Stimulated activated CD8-positive, alpha-beta memory T cell treated with anti-CD3 and anti-CD28 coated beads, Interleukin-12 subunit alpha, Interleukin-12 subunit beta, amount 100 ng/mL, for 1 hour (primary cell): ENCODE measurements around the gene LPA.

ENCODE experiments used
- DNase-seq: peaks from one replicate; pipeline ENCODE4 v3.0.0-alpha.2; 2020; ENCODE audit warnings: low read depth

LPA gene

DNA sequence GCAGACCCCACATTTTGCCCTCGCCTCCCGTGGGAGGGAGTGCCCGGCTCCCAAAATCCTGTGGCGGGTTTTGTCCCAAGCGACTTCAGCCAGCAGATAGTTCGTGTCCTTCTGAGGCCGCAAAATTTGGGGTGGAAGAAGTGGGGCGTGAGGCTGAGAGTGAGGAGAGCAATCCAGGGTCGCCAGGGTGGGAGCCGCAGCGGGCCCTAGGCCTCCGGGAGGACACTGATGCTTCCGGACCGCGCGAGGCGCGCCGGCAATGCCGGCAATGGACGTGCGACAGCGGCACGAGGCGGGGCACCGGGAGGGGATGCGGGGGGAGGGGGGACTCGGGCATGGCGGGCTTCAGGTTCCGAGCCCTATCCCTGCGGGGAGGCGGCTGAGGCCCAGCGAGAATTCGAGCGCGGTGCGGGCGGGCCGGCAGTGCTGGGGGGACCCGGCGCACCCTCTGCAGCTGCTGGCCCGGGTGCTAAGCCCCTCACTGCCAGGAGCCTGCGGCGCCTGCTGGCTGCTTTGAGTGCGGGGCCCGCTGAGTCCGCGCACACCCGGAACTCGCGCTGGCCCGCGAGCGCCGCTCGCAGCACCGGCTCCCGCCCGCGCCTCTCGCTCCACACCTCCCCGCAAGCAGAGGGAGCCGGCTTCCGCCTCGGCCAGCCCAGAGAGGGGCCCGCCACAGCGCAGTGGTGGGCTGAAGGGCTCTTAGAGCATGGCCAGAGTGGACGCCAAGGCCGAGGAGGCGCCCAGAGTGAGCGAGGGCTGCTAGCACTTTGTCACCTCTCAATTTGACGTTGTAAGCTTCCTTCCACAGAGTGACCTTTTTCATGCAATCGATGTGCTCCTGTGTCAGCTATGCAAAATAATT lies 143.8 kb downstream of the LPA start:
- peak; percentile 65 for DNase-seq

DNA sequence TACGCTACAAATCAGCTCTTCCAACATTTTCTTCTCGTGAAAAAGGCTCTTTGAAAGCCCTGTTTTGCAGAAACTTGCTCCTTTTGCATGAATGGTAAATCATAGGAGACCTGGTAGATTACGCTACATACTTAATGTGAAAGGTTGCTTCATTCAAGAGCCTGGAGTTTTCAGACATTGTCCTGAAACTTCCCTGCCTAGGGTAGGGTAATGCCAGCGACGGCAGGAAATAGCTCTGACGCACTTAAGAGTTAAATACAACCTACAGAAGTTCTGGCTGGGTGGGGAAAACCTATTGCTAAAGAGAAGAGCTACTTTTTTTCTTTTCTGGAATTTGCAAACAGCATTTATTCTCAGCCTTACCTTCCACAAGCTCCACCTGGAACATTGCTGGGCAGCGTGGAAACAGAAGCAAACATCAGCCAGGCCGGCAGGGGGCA lies 144.5 kb downstream of the LPA start:
- no peak for DNase-seq

GRCh38 chr6:160519133-160519532 lies 144.9 kb downstream of the LPA start:
- DNase-seq, result no peak

- DNase-seq, result no peak
Measured at GRCh38 chr6:160513836-160514235, 150.2 kb downstream of the LPA start.

GRCh38 chr6:160510976-160511617 lies 153.0 kb downstream of the LPA start:
- DNase-seq, result no peak

- DNase-seq, result no peak
Measured at GRCh38 chr6:160510199-160510598, 153.9 kb downstream of the LPA start.

DNA sequence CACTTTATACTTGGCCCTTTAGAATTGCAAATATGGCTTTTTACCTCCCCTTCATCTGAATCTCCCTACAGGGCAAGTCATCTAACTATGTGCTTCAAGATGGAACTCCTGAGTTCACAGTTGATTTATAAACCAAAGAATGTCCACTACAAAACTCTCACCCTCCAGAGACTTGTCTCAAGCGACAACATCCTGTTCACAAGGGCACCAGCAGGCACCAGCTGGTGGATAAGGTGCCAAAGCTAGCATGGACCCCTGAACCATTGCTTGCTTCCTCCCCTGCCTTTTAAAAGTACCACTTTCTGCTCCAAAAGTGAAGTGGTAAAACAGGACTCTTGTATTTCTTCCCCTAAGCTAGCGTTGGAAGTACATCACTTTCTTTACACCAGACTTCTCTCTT lies 154.5 kb downstream of the LPA start:
- no peak for DNase-seq

DNA sequence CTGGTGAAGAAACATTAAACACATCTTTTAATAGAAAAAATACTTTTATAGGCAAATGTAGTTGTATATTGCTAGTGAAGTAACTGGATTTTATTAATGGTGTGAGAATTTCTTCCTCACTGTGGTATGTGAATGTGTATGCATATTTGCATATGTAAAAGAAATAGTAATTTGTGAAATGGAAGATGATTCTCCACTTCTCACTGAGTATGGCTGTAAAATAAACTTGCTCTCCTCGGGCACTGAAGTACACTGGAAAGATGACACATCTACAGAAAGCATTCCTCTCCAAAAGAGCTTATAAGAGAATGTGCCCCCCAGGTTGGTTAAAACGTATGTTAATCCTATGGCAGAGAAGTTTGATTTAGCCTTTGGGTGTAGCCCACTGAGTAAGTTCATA lies 155.5 kb downstream of the LPA start:
- no peak for DNase-seq

GRCh38 chr6:160507420-160507819 lies 156.7 kb downstream of the LPA start:
- DNase-seq, result no peak

DNA sequence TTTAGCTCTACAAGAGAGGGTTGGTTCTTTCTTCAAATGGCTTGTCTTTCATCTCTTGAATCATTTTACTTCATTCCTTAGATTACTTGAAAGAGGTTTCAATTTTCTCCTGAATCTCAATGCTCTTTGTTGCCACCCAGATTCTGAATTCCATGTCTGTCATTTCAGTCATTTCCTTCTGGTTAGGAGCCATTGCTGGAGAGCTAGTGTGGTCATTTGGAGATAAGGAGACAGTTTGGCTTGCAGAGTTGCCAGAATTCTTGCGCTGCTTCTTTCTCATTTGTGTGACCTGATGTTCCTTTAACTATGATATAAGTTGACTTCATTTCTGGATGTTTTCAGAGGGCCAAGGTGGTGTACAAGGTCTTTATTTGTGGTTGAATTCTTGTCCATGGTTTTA lies 158.1 kb downstream of the LPA start:
- DNase-seq, result no peak

DNA sequence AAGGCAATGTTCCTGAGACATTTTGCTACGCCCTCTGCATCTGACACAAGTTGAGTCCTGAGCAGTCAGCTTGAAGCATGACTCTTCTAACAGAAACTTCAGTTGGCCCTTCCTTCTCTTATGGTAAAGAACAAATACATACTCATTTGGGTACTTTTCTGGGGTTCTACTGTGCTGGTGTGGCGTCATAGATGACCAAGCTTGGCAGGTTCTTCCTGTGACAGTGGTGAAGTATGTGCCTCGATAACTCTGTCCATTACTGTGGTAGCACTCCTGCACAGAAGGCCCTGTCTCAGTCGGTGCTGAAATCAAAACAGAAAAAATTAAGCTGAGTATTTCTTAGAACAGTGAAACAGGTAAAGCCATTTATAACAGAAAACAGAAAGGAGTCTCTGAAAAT lies 163.4 kb downstream of the LPA start:
- DNase-seq, result no peak

DNA sequence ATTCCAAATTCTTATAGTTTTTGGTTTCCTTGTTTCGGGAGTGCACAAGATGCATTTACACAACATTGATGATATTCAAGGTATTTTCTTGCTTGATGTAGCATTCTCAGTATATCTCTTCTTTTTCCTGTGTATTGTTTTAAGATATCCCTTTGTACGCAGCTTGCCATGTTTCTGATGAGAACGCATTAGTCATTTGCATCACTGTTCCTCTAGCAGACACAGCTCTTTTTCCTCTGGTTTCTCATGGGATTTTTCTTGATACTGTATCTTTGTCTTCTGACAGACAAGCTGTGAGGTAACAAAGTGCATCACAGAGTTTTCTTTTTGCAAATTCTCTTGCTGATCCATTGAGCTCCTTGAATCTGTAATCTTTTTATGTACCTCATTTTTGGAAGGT lies 169.5 kb downstream of the LPA start:
- DNase-seq, result no peak

DNA sequence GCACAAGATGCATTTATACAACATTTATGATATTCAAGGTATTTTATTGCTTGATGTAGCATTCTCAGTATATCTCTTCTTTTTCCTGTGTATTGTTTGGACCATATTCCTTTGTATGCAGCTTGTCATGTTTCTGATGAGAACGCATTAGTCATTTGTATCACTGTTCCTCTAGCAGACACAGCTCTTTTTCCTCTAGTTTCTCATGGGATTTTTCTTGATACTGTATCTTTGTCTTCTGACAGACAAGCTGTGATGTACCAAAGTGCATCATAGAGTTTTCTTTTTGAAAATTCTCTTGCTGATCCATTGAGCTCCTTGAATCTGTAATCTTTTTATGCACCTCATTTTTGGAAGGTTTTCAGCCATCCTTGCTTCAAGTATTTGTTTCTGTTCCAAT lies 175.0 kb downstream of the LPA start:
- no peak for DNase-seq

DNA sequence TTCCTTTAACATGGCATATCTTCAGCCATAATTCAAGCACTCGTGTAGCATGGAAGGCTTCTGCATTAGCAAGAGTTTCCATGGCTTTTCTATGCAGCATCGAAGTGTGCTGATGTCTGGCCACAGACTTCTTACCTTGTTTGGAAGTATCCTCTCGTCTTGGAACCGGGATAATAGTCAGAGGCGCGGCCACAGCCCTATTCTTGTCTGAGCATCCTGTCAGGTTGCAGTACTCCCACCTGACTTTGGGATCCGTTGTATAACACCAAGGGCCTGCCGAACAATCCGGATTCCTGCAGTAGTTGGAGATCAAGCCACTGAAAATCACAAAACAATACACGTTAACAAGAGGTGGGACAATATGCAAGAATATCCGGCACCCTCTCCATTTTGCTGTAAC lies 177.0 kb downstream of the LPA start:
- no peak for DNase-seq
